AG10803 (cell line): ENCODE measurements around the gene MINAR1.
"Not testable (repeated sequence)": the region's sequence is repeated elsewhere in the genome, so short reads cannot be mapped to it uniquely, and the experiment has no call there.

Source experiments
- DNase-seq: peaks from one replicate; pipeline ENCODE4 v3.0.0; 2010; ENCODE audit warnings: low read depth
- H3K4me3 ChIP-seq: 2 replicates; pipeline ENCODE4 v1.5.1; 2011; ENCODE audit warnings: mild to moderate bottlenecking, low read length, control low read depth
- TF ChIP-seq, protein P1 (sequence below): conservative IDR thresholded peaks from 2 replicates; pipeline ENCODE4 v1.5.1; 2011; ENCODE audit warnings: mild to moderate bottlenecking, low read length, control low read depth, inconsistent platforms

MINAR1 gene

DNA sequence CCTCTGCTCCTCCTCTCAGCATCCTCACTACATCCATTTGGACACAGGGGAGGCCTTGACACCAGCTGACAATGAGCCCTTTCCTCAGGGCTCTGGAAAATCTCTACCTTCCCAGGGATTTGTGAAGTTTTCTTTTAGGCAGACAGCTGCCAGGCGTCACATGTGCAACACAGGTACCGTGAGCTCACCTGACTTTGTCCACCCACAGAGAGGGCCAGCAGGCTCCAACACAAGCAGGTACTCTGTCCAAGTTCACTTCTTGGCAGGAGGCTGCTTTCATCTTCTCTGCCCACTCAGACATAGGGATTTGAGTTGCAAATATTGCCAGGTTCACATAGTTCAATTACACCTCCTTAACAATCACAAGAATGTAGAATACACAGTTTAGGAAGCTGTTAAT is 15.3 kb upstream of the MINAR1 start:
- no peak for DNase-seq
- H3K4me3 ChIP-seq = no peak overlapping the region
- TF ChIP-seq, protein P1, sequence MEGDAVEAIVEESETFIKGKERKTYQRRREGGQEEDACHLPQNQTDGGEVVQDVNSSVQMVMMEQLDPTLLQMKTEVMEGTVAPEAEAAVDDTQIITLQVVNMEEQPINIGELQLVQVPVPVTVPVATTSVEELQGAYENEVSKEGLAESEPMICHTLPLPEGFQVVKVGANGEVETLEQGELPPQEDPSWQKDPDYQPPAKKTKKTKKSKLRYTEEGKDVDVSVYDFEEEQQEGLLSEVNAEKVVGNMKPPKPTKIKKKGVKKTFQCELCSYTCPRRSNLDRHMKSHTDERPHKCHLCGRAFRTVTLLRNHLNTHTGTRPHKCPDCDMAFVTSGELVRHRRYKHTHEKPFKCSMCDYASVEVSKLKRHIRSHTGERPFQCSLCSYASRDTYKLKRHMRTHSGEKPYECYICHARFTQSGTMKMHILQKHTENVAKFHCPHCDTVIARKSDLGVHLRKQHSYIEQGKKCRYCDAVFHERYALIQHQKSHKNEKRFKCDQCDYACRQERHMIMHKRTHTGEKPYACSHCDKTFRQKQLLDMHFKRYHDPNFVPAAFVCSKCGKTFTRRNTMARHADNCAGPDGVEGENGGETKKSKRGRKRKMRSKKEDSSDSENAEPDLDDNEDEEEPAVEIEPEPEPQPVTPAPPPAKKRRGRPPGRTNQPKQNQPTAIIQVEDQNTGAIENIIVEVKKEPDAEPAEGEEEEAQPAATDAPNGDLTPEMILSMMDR = no peak

DNA sequence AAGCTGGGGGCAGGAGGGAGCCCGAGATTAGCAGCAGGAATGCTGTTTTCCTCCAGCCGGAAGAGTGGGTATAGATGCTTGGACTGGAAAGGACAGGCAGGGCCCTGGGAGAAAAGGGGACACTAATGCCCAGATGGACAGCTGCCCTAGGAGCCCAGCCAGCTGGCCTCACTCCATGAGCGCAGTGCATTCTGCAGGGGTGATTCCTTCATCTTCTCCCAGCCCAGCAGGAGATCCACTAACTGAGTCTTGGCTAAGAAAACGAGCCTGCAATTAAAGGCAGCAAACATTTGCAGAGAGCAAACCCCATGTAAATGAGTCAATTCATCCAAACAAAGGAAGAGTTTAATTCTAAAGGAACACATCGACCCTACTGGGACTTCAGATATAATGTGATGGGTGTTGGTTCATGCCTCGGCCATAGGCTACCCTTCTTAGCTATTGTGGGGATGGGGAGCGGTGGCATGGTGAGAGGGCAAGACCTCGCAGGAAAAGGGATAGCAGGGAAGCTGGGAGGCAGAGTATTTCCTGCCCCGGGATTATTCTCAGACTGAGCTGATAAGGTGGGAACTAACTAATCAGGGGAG is 13.3 kb upstream of the MINAR1 start:
- DNase-seq = peak; percentile 4
- no peak overlapping the region for H3K4me3 ChIP-seq
- TF ChIP-seq, protein P1 = no peak

DNA sequence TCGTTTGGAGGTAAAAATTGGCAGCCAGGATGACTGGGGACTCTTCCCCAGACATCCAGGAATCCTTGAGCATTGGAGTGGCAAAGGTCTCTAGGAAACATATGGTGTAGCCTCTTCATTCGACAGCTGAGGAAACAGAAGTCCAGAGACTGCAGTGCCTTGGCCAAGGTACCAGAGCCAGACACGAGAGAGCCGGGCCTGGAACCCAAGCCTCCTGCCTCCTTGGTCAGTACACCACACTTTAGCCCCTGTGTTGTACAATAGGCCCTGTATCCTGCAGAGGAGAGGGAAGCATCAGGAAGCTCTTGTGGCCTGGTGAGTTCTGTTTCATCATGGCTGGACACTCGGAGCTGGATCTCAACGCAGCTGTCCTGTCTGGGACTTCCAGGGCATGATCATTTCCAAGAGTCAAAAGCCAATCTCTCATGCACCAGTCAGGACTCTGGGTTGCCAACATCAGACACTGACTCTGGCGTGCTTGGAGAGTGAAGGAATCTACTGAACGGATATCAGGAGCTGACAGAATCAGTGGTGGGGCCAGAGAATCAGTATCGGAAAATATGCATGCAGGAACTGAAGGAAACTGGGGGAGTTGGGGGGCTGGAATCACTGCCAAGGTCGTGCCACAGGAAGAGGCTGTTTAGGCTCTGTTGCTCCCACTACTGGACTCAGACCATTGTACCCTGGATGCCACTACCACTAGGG is 6.4 kb upstream of the MINAR1 start:
- no peak overlapping the region for H3K4me3 ChIP-seq
- TF ChIP-seq, protein P1 = no peak
- DNase-seq = no peak

- not testable (repeated sequence) for H3K4me3 ChIP-seq, DNase-seq
These were observed 5.2 kb upstream of the MINAR1 start for GRCh38 chr15:79426899-79427298.

- no peak overlapping the region for H3K4me3 ChIP-seq
- DNase-seq = no peak
- TF ChIP-seq, protein P1 = no peak
These were observed 4.1 kb upstream of the MINAR1 start for GRCh38 chr15:79427781-79428598.

- peak; percentile 3 for DNase-seq
- peak overlapping the region; percentile 62 for H3K4me3 ChIP-seq
These were observed 1.1 kb upstream of the MINAR1 start for GRCh38 chr15:79430901-79431635.

More at GRCh38 chr15:79430901-79431635, 1.1 kb upstream of the MINAR1 start:
- TF ChIP-seq, protein P1 = no peak
